GM21529 (cell line): ENCODE data around the gene ERC2.

Experiments used
- ATAC-seq: cut with Tn5 transposase; IDR thresholded peaks from one replicate; pipeline ENCODE4 v1.9.1; 2021; ENCODE audit not compliant: unreplicated experiment

Gene ERC2

DNA sequence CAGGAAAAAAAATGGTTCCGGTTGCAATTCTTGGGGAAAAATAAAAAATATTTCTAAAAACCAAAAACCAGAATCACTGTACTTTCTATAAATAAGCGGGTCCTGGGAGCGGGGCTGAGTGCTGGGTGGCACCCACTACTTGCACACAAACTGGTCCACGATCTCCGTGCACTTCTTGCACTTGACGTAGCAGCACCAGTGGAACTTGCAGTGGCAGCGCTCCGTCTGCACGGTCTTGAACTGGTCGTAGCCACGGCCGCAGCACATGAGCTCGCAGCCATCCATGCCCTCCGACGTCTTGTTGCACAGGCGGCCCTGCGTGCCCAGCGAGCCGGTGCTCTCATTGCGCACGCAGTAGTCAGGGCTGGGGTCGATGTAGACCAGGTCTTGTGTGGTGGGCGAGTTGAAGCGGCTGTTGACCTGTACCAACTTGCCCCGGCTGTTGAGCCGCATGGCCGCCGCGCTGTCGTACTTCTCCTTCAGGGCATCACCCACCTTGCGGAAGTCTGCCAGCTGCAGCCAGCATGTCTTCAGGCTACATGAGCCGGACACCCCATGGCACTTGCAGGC lies 998.2 kb downstream of the ERC2 start:
- no peak for ATAC-seq

DNA sequence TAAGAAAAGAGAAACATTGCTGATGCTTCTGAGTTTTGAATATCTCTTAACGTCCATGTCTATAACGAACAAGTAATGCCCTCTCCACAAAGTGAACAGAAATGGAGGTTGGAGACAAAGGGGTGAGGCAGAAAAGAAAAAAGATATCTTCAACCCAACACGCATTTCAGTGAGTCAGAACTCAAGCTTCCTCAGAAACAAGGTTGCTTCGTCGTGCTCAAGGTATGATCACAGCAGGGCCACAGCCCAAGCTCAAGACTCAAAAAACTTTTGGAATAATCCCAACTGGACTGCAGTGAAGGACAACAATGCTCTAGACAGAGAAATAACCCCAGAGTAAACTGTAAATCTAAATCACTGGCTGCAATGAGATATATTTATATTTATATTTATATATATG lies 1000.0 kb downstream of the ERC2 start:
- ATAC-seq = no peak

DNA sequence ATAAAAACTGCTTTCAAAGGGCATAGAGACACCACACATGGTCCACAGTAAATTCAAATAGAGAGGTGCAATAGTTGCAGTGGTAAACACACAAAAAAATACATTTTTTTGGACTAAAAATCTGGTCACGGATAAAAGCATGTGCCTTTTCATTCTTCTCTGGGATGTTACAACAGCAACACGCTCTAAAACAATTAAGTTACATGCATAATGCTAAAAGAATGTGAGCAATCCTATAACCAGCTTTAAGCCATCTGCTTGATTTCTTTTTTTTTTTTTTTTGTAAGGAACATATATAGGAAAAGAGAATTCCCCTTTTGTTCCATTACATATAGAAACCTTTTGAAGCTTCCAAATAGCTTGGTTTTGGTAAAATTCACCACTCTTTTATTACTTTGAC lies 1001.2 kb downstream of the ERC2 start:
- ATAC-seq = no peak

- ATAC-seq = no peak
These were observed 1001.7 kb downstream of the ERC2 start for GRCh38 chr3:55466526-55466925.

DNA sequence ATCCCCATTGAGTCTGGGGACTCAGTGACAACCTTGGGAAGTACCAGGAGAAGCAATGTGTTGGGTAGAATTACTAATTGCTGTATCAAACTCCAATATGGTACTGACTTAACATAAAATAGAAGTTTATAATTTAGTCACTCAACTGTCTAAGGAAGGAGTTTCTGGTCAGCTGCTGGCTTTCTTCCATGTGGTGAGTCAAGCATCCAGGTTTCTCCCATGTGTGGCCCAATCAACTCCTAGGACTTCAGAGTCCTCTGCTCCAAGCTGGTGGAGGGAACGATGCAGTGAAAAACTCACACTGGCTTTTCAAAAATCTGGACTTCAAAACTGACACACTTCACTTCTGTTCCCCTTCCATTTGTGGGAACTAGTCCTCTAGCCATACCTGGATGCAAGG lies 1006.4 kb downstream of the ERC2 start:
- ATAC-seq = no peak

GRCh38 chr3:55459838-55460237 lies 1008.4 kb downstream of the ERC2 start:
- no peak for ATAC-seq
